Measurements from ENCODE around the gene RAB11A. TPM values are rescaled to one million over a fixed set of nuclear protein-coding genes. Genes with fewer than 3 reads are reported as not detected.
"Not testable (repeated sequence)": the region's sequence is repeated elsewhere in the genome, so short reads cannot be mapped to it uniquely, and the experiment has no call there.

Gene RAB11A
- total RNA-seq, 1 donor from 2014 or later, result 247 TPM

DNA sequence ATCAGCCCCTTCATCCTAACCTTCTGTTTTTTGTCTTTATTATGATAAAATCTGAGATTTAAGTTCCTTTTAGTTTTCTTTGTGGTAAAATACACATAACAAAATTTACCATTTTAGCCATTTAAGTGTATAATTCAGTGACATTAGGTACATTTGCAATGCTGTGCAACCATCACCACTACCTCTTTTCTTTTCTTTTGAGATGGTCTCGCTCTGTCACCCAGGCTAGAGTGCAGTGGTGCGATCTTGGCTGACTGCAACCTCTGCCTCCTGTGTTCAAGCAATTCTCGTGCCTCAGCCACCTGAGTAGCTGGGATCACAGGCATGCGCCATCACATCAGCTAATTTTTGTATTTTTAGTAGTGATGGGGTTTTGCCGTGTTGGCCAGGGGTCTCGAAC lies 6.2 kb upstream of the RAB11A start:
- H3K36me3 Mint-ChIP-seq (ENCODE audit: low read depth, unreplicated experiment), result no peaks in the 10 kb centered on the region
- DNase-seq (ENCODE audit: low read depth) (no peak), FAIRE-seq (no peak)
- Histone ChIP-seq H3K27me3 (ENCODE audit: insufficient read depth, low read length) (peaks cover 7% of the 10 kb centered on the region), H3K4me3 (ENCODE audit: insufficient read depth, low read depth, low read length) (no peak overlapping the region), H3K36me3 (ENCODE audit: insufficient read depth, low read length) (no peaks in the 10 kb centered on the region), H2AFZ (ENCODE audit: low read depth, low read length) (no peak overlapping the region), H3K4me2 (ENCODE audit: low read length) (no peak overlapping the region), H3K79me2 (ENCODE audit: insufficient read depth, low read length) (no peaks in the 10 kb centered on the region), H4K20me1 (ENCODE audit: insufficient read depth, low read length) (no peaks in the 10 kb centered on the region), H3K4me1 (ENCODE audit: insufficient read depth, low read length) (no peaks in the 10 kb centered on the region), H3K27ac (ENCODE audit: low read depth, low read length) (no peak overlapping the region), H3K9ac (ENCODE audit: low read length) (no peak overlapping the region), H3K9me3 (ENCODE audit: insufficient read depth, low read depth, low read length) (no peaks in the 10 kb centered on the region)
- no peaks in the 10 kb centered on the region for H3K9me3 Mint-ChIP-seq (ENCODE audit: unreplicated experiment)
- peaks cover 2% of the 10 kb centered on the region for H3K27me3 Mint-ChIP-seq (ENCODE audit: low read depth, unreplicated experiment)
- H3K4me3 Mint-ChIP-seq (ENCODE audit: unreplicated experiment), result no peak overlapping the region
- H3K27ac Mint-ChIP-seq (ENCODE audit: unreplicated experiment), result no peak overlapping the region
- H3K4me1 Mint-ChIP-seq (ENCODE audit: low read depth, unreplicated experiment), result no peaks in the 10 kb centered on the region
- no peak for TF ChIP-seq EZH2 (IDR thresholded peaks at IDR 0.05; ENCODE audit: insufficient read depth, low read length)
- TF ChIP-seq, protein P1, sequence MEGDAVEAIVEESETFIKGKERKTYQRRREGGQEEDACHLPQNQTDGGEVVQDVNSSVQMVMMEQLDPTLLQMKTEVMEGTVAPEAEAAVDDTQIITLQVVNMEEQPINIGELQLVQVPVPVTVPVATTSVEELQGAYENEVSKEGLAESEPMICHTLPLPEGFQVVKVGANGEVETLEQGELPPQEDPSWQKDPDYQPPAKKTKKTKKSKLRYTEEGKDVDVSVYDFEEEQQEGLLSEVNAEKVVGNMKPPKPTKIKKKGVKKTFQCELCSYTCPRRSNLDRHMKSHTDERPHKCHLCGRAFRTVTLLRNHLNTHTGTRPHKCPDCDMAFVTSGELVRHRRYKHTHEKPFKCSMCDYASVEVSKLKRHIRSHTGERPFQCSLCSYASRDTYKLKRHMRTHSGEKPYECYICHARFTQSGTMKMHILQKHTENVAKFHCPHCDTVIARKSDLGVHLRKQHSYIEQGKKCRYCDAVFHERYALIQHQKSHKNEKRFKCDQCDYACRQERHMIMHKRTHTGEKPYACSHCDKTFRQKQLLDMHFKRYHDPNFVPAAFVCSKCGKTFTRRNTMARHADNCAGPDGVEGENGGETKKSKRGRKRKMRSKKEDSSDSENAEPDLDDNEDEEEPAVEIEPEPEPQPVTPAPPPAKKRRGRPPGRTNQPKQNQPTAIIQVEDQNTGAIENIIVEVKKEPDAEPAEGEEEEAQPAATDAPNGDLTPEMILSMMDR (IDR thresholded peaks at IDR 0.05; ENCODE audit: insufficient read depth, low read depth, low read length), result no peak

DNA sequence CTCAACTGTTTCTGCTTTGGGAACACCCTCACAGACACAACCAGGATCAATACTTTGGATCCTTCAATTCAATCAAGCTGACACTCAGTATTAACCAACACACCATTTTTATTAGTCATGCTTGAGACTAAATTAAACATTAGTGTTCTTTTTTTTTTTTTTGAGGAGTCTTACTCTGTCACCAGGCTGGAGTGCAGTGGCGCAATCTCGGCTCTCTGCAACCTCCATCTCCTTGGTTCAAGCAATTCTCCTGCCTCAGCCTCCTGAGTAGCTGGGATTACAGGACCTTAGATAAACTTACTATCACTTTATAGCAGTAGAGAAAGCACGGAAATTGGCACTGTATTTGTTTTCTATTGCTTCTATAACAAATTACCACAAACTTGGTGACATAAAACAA lies 2.0 kb upstream of the RAB11A start:
- no peak overlapping the region for H3K27ac Mint-ChIP-seq (ENCODE audit: unreplicated experiment)
- H3K36me3 Mint-ChIP-seq (ENCODE audit: low read depth, unreplicated experiment), result no peaks in the 10 kb centered on the region
- H3K27me3 Mint-ChIP-seq (ENCODE audit: low read depth, unreplicated experiment), result no peaks in the 10 kb centered on the region
- H3K36me3 ChIP-seq (ENCODE audit: insufficient read depth, low read length), result no peaks in the 10 kb centered on the region
- H3K4me1 ChIP-seq (ENCODE audit: insufficient read depth, low read length), result no peaks in the 10 kb centered on the region
- no peaks in the 10 kb centered on the region for H3K9me3 Mint-ChIP-seq (ENCODE audit: unreplicated experiment)
- FAIRE-seq (no peak), DNase-seq (ENCODE audit: low read depth) (no peak)
- no peak overlapping the region for H2AFZ ChIP-seq (ENCODE audit: low read depth, low read length)
- no peak overlapping the region for H3K9ac ChIP-seq (ENCODE audit: low read length)
- no peak overlapping the region for H3K4me3 Mint-ChIP-seq (ENCODE audit: unreplicated experiment)
- H4K20me1 ChIP-seq (ENCODE audit: insufficient read depth, low read length), result peaks cover 20% of the 10 kb centered on the region
- H3K4me1 Mint-ChIP-seq (ENCODE audit: low read depth, unreplicated experiment), result peaks cover 2% of the 10 kb centered on the region
- no peak overlapping the region for H3K27ac ChIP-seq (ENCODE audit: low read depth, low read length)
- no peak overlapping the region for H3K4me3 ChIP-seq (ENCODE audit: insufficient read depth, low read depth, low read length)
- no peak for TF ChIP-seq EZH2 (IDR thresholded peaks at IDR 0.05; ENCODE audit: insufficient read depth, low read length)
- TF ChIP-seq, protein P1 (IDR thresholded peaks at IDR 0.05; ENCODE audit: insufficient read depth, low read depth, low read length), result no peak
- H3K9me3 ChIP-seq (ENCODE audit: insufficient read depth, low read depth, low read length), result no peaks in the 10 kb centered on the region
- H3K27me3 ChIP-seq (ENCODE audit: insufficient read depth, low read length), result no peaks in the 10 kb centered on the region
- peaks cover 30% of the 10 kb centered on the region for H3K79me2 ChIP-seq (ENCODE audit: insufficient read depth, low read length)
- no peak overlapping the region for H3K4me2 ChIP-seq (ENCODE audit: low read length)

DNA sequence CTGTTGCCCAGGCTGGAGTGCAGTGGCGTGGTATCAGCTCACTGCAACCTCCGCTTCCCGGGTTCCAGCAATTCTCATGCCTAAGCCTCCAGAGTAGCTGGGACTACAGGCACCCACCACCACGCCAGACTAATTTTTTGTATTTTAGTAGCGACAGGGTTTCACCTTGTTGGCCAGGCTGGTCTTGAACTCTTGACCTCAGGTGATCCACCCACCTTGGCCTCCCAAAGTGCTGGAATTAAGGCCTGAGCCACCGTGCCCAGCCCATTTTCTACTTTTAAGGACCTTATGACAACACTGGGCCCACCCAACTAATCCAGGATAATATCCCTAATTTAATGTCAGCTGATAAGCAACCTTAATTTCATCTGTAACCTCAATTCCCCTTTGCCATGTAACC lies 1.4 kb upstream of the RAB11A start:
- H3K4me1 Mint-ChIP-seq (ENCODE audit: low read depth, unreplicated experiment); H3K27ac Mint-ChIP-seq (ENCODE audit: unreplicated experiment); H3K36me3 Mint-ChIP-seq (ENCODE audit: low read depth, unreplicated experiment); H3K9me3 ChIP-seq (ENCODE audit: insufficient read depth, low read depth, low read length); H3K27me3 ChIP-seq (ENCODE audit: insufficient read depth, low read length); H3K4me3 ChIP-seq (ENCODE audit: insufficient read depth, low read depth, low read length); H3K27ac ChIP-seq (ENCODE audit: low read depth, low read length); H3K4me2 ChIP-seq (ENCODE audit: low read length); H3K4me1 ChIP-seq (ENCODE audit: insufficient read depth, low read length); H3K9me3 Mint-ChIP-seq (ENCODE audit: unreplicated experiment); H3K9ac ChIP-seq (ENCODE audit: low read length); H3K27me3 Mint-ChIP-seq (ENCODE audit: low read depth, unreplicated experiment); H2AFZ ChIP-seq (ENCODE audit: low read depth, low read length); H3K36me3 ChIP-seq (ENCODE audit: insufficient read depth, low read length); H3K4me3 Mint-ChIP-seq (ENCODE audit: unreplicated experiment); FAIRE-seq; DNase-seq (ENCODE audit: low read depth): not testable (repeated sequence)
- peaks cover 22% of the 10 kb centered on the region for H4K20me1 ChIP-seq (ENCODE audit: insufficient read depth, low read length)
- H3K79me2 ChIP-seq (ENCODE audit: insufficient read depth, low read length), result peaks cover 37% of the 10 kb centered on the region

All from astrocyte (in vitro differentiated cells and primary cell).